SK-N-SH (cell line): Measurements from ENCODE around the gene TMED1. TPM values are rescaled to one million over a fixed set of nuclear protein-coding genes. Genes with fewer than 3 reads are reported as not detected.

Source experiments
- CTCF ChIA-PET: fragments of 300-600, 350-600 bp; formaldehyde crosslinking; extraction: SDS; loops from one replicate; lab custom pipeline; 2021; lab: Yijun Ruan, JAX
- POLR2A ChIA-PET: fragments of 350-600 bp; sonication (Branson Sonifier 250); formaldehyde crosslinking; extraction: SDS; loops from one replicate; lab custom pipeline; 2020; ENCODE audit warnings: antibody characterized with exemption, inconsistent platforms; lab: Yijun Ruan, JAX
- DNase-seq: peaks from one replicate; pipeline ENCODE4 v3.0.0; 2012
- H2AFZ ChIP-seq: fragments of 200-600 bp; sonication (generic); 2 replicates; pipeline ENCODE4 v1.8.1; 2016; ENCODE audit warnings: antibody characterized with exemption, mild to moderate bottlenecking, low read depth
- H3F3A ChIP-seq: fragments of 200-600 bp; sonication (generic); replicated peaks from 2 replicates; pipeline ENCODE3; 2016; ENCODE audit warnings: antibody characterized with exemption, mild to moderate bottlenecking; ENCODE audit not compliant: insufficient read depth
- H3K27ac ChIP-seq, 2 experiments: fragments of 200-500 bp in 1 of 2; fragments of 200-600 bp in 1 of 2; sonication (Bioruptor generic) in 1 of 2; sonication (generic), shearing (Covaris generic) in 1 of 2; 2 replicates each; pipeline versions ENCODE4 v1.5.1 to v1.6.1; 2014 to 2016; ENCODE audit warnings: low read depth in 2 of 2, inconsistent platforms in 1 of 2, low read length in 1 of 2, mild to moderate bottlenecking in 1 of 2, mixed read lengths in 1 of 2
- H3K27me3 ChIP-seq: fragments of 200-600 bp; sonication (generic), shearing (Covaris generic); 2 replicates; pipeline ENCODE4 v1.6.1; 2016; ENCODE audit warnings: mixed run types; ENCODE audit not compliant: insufficient read depth
- H3K36me3 ChIP-seq, 2 experiments: fragments of 200-500 bp in 1 of 2; fragments of 200-600 bp in 1 of 2; sonication (Bioruptor generic) in 1 of 2; sonication (generic) in 1 of 2; replicated peaks in 1 of 2; 2 replicates each; pipeline versions ENCODE3 to v1.5.1; 2014 to 2016; ENCODE audit warnings: low read length in 1 of 2, mild to moderate bottlenecking in 1 of 2; ENCODE audit not compliant: insufficient read depth in 2 of 2, control insufficient read depth in 1 of 2
- H3K4me1 ChIP-seq, 2 experiments: fragments of 200-500 bp in 1 of 2; fragments of 200-600 bp in 1 of 2; sonication (Bioruptor generic) in 1 of 2; sonication (generic), shearing (Covaris generic) in 1 of 2; 2 replicates each; pipeline versions ENCODE4 v1.5.1 to v1.6.1; 2014 to 2016; ENCODE audit warnings: low read depth in 1 of 2, low read length in 1 of 2, mixed run types in 1 of 2; ENCODE audit not compliant: insufficient read depth in 2 of 2, control insufficient read depth in 1 of 2
- H3K4me2 ChIP-seq: fragments of 200-600 bp; sonication (generic), shearing (Covaris generic); 2 replicates; pipeline ENCODE4 v1.6.1; 2017; ENCODE audit warnings: mixed run types
- H3K4me3 ChIP-seq, 2 experiments: fragments of 200-500 bp in 1 of 2; fragments of 200-600 bp in 1 of 2; sonication (Bioruptor generic) in 1 of 2; sonication (generic), shearing (Covaris generic) in 1 of 2; 2 replicates each; pipeline versions ENCODE4 v1.5.1 to v1.8.1; 2014 to 2016; ENCODE audit warnings: low read depth in 2 of 2, inconsistent platforms in 1 of 2, low read length in 1 of 2, mild to moderate bottlenecking in 1 of 2, mixed read lengths in 1 of 2, moderate library complexity in 1 of 2
- H3K79me2 ChIP-seq: fragments of 200-600 bp; sonication (generic); 2 replicates; pipeline ENCODE4 v1.8.1; 2017; ENCODE audit warnings: mild to moderate bottlenecking; ENCODE audit not compliant: insufficient read depth
- H3K9ac ChIP-seq: fragments of 200-600 bp; sonication (generic); 2 replicates; pipeline ENCODE4 v1.6.1; 2017; ENCODE audit warnings: mixed run types
- H3K9me2 ChIP-seq: fragments of 200-600 bp; sonication (generic); 2 replicates; pipeline ENCODE4 v1.6.1; 2017; ENCODE audit warnings: mixed run types
- H3K9me3 ChIP-seq: fragments of 200-600 bp; sonication (generic); 2 replicates; pipeline ENCODE4 v1.6.1; 2017; ENCODE audit warnings: mixed run types, mild to moderate bottlenecking, moderate library complexity
- H4K20me1 ChIP-seq: fragments of 200-600 bp; sonication (generic); 2 replicates; pipeline ENCODE4 v1.6.1; 2017; ENCODE audit warnings: mild to moderate bottlenecking, mixed run types; ENCODE audit not compliant: insufficient read depth
- CHD2 ChIP-seq: fragments of 150-350 bp; IDR thresholded peaks from 2 replicates; pipeline ENCODE4 v1.6.1; 2018; ENCODE audit warnings: low read length; ENCODE audit not compliant: partially characterized antibody
- CTCF ChIP-seq: fragments of 200-600 bp; sonication (generic); IDR thresholded peaks from 2 replicates; pipeline ENCODE4 v1.6.1; 2017; ENCODE audit warnings: antibody characterized with exemption, mild to moderate bottlenecking, moderate library complexity
- FOSL2 ChIP-seq: IDR thresholded peaks from 2 replicates; pipeline ENCODE4 v1.4.0; 2012; ENCODE audit warnings: low read depth, mild to moderate bottlenecking, moderate library complexity, borderline replicate concordance
- FOXM1 ChIP-seq: IDR thresholded peaks from 2 replicates; pipeline ENCODE4 v1.4.0; 2012; ENCODE audit warnings: low read depth, mild to moderate bottlenecking
- GABPA ChIP-seq: IDR thresholded peaks from 2 replicates; pipeline ENCODE4 v1.4.0; 2012; ENCODE audit warnings: low read depth, mild to moderate bottlenecking
- GATA2 ChIP-seq: sonication (generic); formaldehyde crosslinking; IDR thresholded peaks from 2 replicates; pipeline ENCODE4 v1.5.0; 2020; ENCODE audit warnings: mild to moderate bottlenecking, missing genetic modification reagents
- IRF3 ChIP-seq: fragments of 150-350 bp; IDR thresholded peaks from 2 replicates; pipeline ENCODE4 v1.6.1; 2016; ENCODE audit warnings: mild to moderate bottlenecking, low read depth, low read length
- JUND ChIP-seq: IDR thresholded peaks from 2 replicates; pipeline ENCODE4 v1.4.0; 2012
- MEF2A ChIP-seq: IDR thresholded peaks from 2 replicates; pipeline ENCODE4 v1.4.0; 2012; ENCODE audit warnings: low read depth, borderline replicate concordance
- NFIC ChIP-seq: IDR thresholded peaks from 2 replicates; pipeline ENCODE4 v1.4.0; 2012; ENCODE audit warnings: borderline replicate concordance
- PBX3 ChIP-seq: IDR thresholded peaks from 2 replicates; pipeline ENCODE4; 2012
- POLR2AphosphoS5 ChIP-seq: IDR thresholded peaks from 2 replicates; pipeline ENCODE4 v1.6.1; 2012; ENCODE audit warnings: low read depth, low read length
- RAD21 ChIP-seq: IDR thresholded peaks from 2 replicates; pipeline ENCODE4 v1.6.1; 2012; ENCODE audit warnings: mild to moderate bottlenecking, low read length
- RXRA ChIP-seq: IDR thresholded peaks from 2 replicates; pipeline ENCODE4 v1.4.0; 2012; ENCODE audit warnings: low read depth, mild to moderate bottlenecking, borderline replicate concordance
- SIN3A ChIP-seq: IDR thresholded peaks from 2 replicates; pipeline ENCODE4 v1.6.1; 2012; ENCODE audit warnings: low read depth, mild to moderate bottlenecking, low read length, moderate library complexity, borderline replicate concordance
- TAF1 ChIP-seq: IDR thresholded peaks from 2 replicates; pipeline ENCODE4 v1.6.1; 2012; ENCODE audit warnings: low read depth, mild to moderate bottlenecking, low read length, moderate library complexity, borderline replicate concordance
- TEAD4 ChIP-seq: IDR thresholded peaks from 2 replicates; pipeline ENCODE4 v1.4.0; 2012; ENCODE audit warnings: mild to moderate bottlenecking, borderline replicate concordance; ENCODE audit not compliant: insufficient read depth
- USF1 ChIP-seq: IDR thresholded peaks from 2 replicates; pipeline ENCODE4 v1.4.0; 2012; ENCODE audit warnings: low read depth, borderline replicate concordance
- WGBS: methylation state at CpG from one replicate; pipeline ENCODE4 v1.1.6; 2017; ENCODE audit warnings: low lambda C conversion rate; 5-methylcytosine and 5-hydroxymethylcytosine counted together
- polyA plus RNA-seq, 3 experiments: library from polyadenylated mRNA; depleted of rRNA; stranded (reverse); fragments of >200 nt; gene quantifications; 2 replicates each; pipeline ENCODE4 v1.2.3, GENCODE V29; 2012
- TF ChIP-seq, protein P1 (sequence below): fragments of 150-350 bp; IDR thresholded peaks from 2 replicates; pipeline ENCODE4 v1.6.1; 2017; ENCODE audit warnings: antibody characterized with exemption, low read length, low read depth, borderline replicate concordance
- TF ChIP-seq, protein P2 (sequence below): IDR thresholded peaks from 2 replicates; pipeline ENCODE4 v1.4.0; 2012; ENCODE audit warnings: low read depth, borderline replicate concordance

The TMED1 gene
- polyA plus RNA-seq, 1 of the 3 experiments (the other 2 are of a cell fraction), result 92.4 TPM

GRCh38 chr19:10870955-10871603 is 35.1 kb upstream of the TMED1 start, which contains the start of gene CARM1:
Gene CARM1 (plus strand): TSS chr19:10871553. CDS start chr19:10871703, 150 bp downstream.
- WGBS, result 1% methylated on average over 15 of the region's 99 CpGs
- peaks cover 44% of the 10 kb centered on the region for H3K79me2 ChIP-seq
- POLR2A ChIA-PET, result interaction anchor here (0.6 kb wide), 2 partner anchors 44 to 1286 kb away, joined by 3 to 5 read pairs; no protein-coding TSS in a partner anchor
- no peaks in the 10 kb centered on the region for H3K27me3 ChIP-seq
- DNase-seq, result peak; percentile 100
- no peaks in the 10 kb centered on the region for H3K36me3 ChIP-seq
- H3K4me3 ChIP-seq, result peak within 1 kb of the TSS; percentile 67 to 93
- peaks cover 6% of the 10 kb centered on the region; the same call in 1 of the 2 replicates for H4K20me1 ChIP-seq
- no peaks in the 10 kb centered on the region for H3K9me3 ChIP-seq
- CTCF ChIA-PET, result interaction anchor here (0.5 to 3.0 kb wide), 33 partner anchors 11 to 172 kb away, joined by 3 to 49 read pairs (median 4); partner anchors contain the start of genes DNM2, QTRT1 and TMED1
- H3K27ac ChIP-seq, result peak within 1 kb of the TSS; percentile 62 to 84
- peaks cover 8 to 10% of the 10 kb centered on the region in 2 experiments; a peak in 1 of 4 replicates for H3K4me1 ChIP-seq
- no peaks in the 10 kb centered on the region for H3K9me2 ChIP-seq
- peak within 1 kb of the TSS; percentile 88 for H3K9ac ChIP-seq
- peak within 1 kb of the TSS; percentile 96 for H3K4me2 ChIP-seq
- H3F3A ChIP-seq, result peaks cover 9% of the 10 kb centered on the region
- H2AFZ ChIP-seq, result peak within 1 kb of the TSS; percentile 93
- no peak for TF ChIP-seq FOSL2
- TF ChIP-seq TEAD4, result no peak
- no peak for TF ChIP-seq NFIC
- TF ChIP-seq GABPA, result no peak
- no peak for TF ChIP-seq RXRA
- no peak for TF ChIP-seq TAF1
- peak; percentile 39; the same call in 1 of the 2 replicates for TF ChIP-seq CTCF
- peak; percentile 10; the same call in 1 of the 2 replicates for TF ChIP-seq USF1
- peak; percentile 60 for TF ChIP-seq RAD21
- no peak for TF ChIP-seq POLR2AphosphoS5
- peak; percentile 14; the same call in 1 of the 2 replicates for TF ChIP-seq SIN3A
- TF ChIP-seq, protein P1, sequence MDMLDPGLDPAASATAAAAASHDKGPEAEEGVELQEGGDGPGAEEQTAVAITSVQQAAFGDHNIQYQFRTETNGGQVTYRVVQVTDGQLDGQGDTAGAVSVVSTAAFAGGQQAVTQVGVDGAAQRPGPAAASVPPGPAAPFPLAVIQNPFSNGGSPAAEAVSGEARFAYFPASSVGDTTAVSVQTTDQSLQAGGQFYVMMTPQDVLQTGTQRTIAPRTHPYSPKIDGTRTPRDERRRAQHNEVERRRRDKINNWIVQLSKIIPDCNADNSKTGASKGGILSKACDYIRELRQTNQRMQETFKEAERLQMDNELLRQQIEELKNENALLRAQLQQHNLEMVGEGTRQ, result no peak
- no peak for TF ChIP-seq CHD2
- TF ChIP-seq, protein P2, sequence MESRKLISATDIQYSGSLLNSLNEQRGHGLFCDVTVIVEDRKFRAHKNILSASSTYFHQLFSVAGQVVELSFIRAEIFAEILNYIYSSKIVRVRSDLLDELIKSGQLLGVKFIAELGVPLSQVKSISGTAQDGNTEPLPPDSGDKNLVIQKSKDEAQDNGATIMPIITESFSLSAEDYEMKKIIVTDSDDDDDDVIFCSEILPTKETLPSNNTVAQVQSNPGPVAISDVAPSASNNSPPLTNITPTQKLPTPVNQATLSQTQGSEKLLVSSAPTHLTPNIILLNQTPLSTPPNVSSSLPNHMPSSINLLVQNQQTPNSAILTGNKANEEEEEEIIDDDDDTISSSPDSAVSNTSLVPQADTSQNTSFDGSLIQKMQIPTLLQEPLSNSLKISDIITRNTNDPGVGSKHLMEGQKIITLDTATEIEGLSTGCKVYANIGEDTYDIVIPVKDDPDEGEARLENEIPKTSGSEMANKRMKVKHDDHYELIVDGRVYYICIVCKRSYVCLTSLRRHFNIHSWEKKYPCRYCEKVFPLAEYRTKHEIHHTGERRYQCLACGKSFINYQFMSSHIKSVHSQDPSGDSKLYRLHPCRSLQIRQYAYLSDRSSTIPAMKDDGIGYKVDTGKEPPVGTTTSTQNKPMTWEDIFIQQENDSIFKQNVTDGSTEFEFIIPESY, result no peak
- TF ChIP-seq MEF2A, result no peak
- TF ChIP-seq FOXM1, result no peak
- no peak for TF ChIP-seq IRF3
- TF ChIP-seq JUND, result no peak
- TF ChIP-seq PBX3, result no peak; the same call in 1 of the 2 replicates
- no peak for TF ChIP-seq GATA2 (CRISPR knock-in tag)
